GM23338 (cell line): ENCODE results near the gene USH2A. TPM values are rescaled to one million over a fixed set of nuclear protein-coding genes. Genes with fewer than 3 reads are reported as not detected.

Experiments
- ATAC-seq: fragments of 200-7000 bp; cut with Tn5 transposase; 3 replicates; pipeline ENCODE4 v1.9.1; 2020
- DNase-seq: peaks from one replicate; pipeline ENCODE4 v3.0.0-alpha.2; 2015; ENCODE audit warnings: low spot score
- H2AFZ ChIP-seq: fragments of 200-600 bp; sonication (generic); 2 replicates; pipeline ENCODE4 v1.8.0; 2016; ENCODE audit warnings: antibody characterized with exemption, mild to moderate bottlenecking, moderate library complexity
- H3F3A ChIP-seq: fragments of 200-600 bp; sonication (generic); replicated peaks from 2 replicates; pipeline ENCODE4 v1.8.0; 2017; ENCODE audit warnings: antibody characterized with exemption, mixed run types, low read depth
- H3K27ac ChIP-seq: fragments of 200-600 bp; sonication (generic); 2 replicates; pipeline ENCODE4 v1.6.1; 2016; ENCODE audit warnings: low read depth
- H3K27me3 ChIP-seq: fragments of 200-600 bp; sonication (generic); 2 replicates; pipeline ENCODE4 v1.8.0; 2016; ENCODE audit warnings: mild to moderate bottlenecking, mixed run types, moderate library complexity; ENCODE audit not compliant: insufficient read depth
- H3K36me3 ChIP-seq: fragments of 200-600 bp; sonication (generic); 2 replicates; pipeline ENCODE4 v1.8.0; 2016; ENCODE audit warnings: mild to moderate bottlenecking; ENCODE audit not compliant: insufficient read depth
- H3K4me1 ChIP-seq: fragments of 200-600 bp; sonication (generic); 2 replicates; pipeline ENCODE4 v1.8.0; 2016; ENCODE audit warnings: mild to moderate bottlenecking, moderate library complexity; ENCODE audit not compliant: insufficient read depth
- H3K4me2 ChIP-seq: fragments of 200-600 bp; sonication (generic); 2 replicates; pipeline ENCODE4 v1.7.1; 2017; ENCODE audit warnings: mixed run types
- H3K4me3 ChIP-seq: fragments of 200-600 bp; sonication (generic); 2 replicates; pipeline ENCODE4 v1.6.1; 2016; ENCODE audit warnings: mixed run types
- H3K79me2 ChIP-seq: fragments of 200-600 bp; sonication (generic); replicated peaks from 2 replicates; pipeline ENCODE4 v1.8.0; 2017; ENCODE audit warnings: mild to moderate bottlenecking; ENCODE audit not compliant: insufficient read depth
- H3K9me2 ChIP-seq: fragments of 200-600 bp; sonication (generic); 2 replicates; pipeline ENCODE4 v1.8.0; 2017; ENCODE audit not compliant: insufficient read depth
- H4K20me1 ChIP-seq: fragments of 200-600 bp; sonication (generic); replicated peaks from 2 replicates; pipeline ENCODE4 v1.8.0; 2017; ENCODE audit warnings: mild to moderate bottlenecking; ENCODE audit not compliant: insufficient read depth
- H3K27ac Mint-ChIP-seq: 2 replicates; pipeline ENCODE4 v1.8.0; 2020; ENCODE audit warnings: inconsistent platforms, mild to moderate bottlenecking, moderate library complexity, mixed read lengths
- H3K27me3 Mint-ChIP-seq: 3 replicates; pipeline ENCODE4 v1.8.0; 2022; ENCODE audit warnings: low read depth, mild to moderate bottlenecking, moderate library complexity, mixed read lengths, inconsistent platforms; ENCODE audit not compliant: insufficient read depth, poor library complexity
- H3K36me3 Mint-ChIP-seq: 3 replicates; pipeline ENCODE4 v1.8.0; 2021; ENCODE audit warnings: low read depth, mild to moderate bottlenecking, inconsistent platforms, moderate library complexity, mixed read lengths
- H3K4me1 Mint-ChIP-seq: 3 replicates; pipeline ENCODE4 v1.8.0; 2020; ENCODE audit warnings: mild to moderate bottlenecking, inconsistent platforms, mixed read lengths
- H3K4me3 Mint-ChIP-seq: 3 replicates; pipeline ENCODE4 v1.8.0; 2021; ENCODE audit warnings: moderate library complexity, mild to moderate bottlenecking, inconsistent platforms, mixed read lengths
- H3K9me3 Mint-ChIP-seq: 3 replicates; pipeline ENCODE4 v1.8.0; 2020; ENCODE audit warnings: moderate library complexity, mild to moderate bottlenecking, inconsistent platforms, mixed read lengths
- CREB1 ChIP-seq: fragments of 250-450 bp; sonication (Bioruptor Pico); IDR thresholded peaks from 2 replicates; pipeline ENCODE4 v1.5.0; 2020; ENCODE audit warnings: low read depth, mild to moderate bottlenecking, moderate library complexity
- CTCF ChIP-seq, 2 experiments: fragments of 200-600 bp in 1 of 2; sonication (generic) in 1 of 2; conservative IDR thresholded peaks; 2 replicates each; pipeline versions ENCODE4 v1.5.1 to v1.6.1; 2016 to 2017; ENCODE audit warnings: antibody characterized with exemption in 2 of 2, low read depth in 2 of 2, mild to moderate bottlenecking in 2 of 2, moderate library complexity in 1 of 2
- ETS1 ChIP-seq: IDR thresholded peaks from 2 replicates; pipeline ENCODE4 v1.6.1; 2016; ENCODE audit warnings: antibody characterized with exemption
- EZH2 ChIP-seq: fragments of 200-600 bp; sonication (generic); IDR thresholded peaks from one replicate; pipeline ENCODE4 v1.8.0; 2017; ENCODE audit warnings: antibody characterized with exemption, mild to moderate bottlenecking, low read depth; ENCODE audit not compliant: unreplicated experiment
- EZH2phosphoT487 ChIP-seq: fragments of 200-600 bp; sonication (generic); IDR thresholded peaks from one replicate; pipeline ENCODE4 v1.8.1; 2018; ENCODE audit warnings: antibody characterized with exemption; ENCODE audit not compliant: unreplicated experiment
- JUNB ChIP-seq: IDR thresholded peaks from one replicate; pipeline ENCODE4 v1.6.1; 2016; ENCODE audit warnings: antibody characterized with exemption; ENCODE audit not compliant: unreplicated experiment
- NANOG ChIP-seq: IDR thresholded peaks from 2 replicates; pipeline ENCODE4 v1.6.1; 2016; ENCODE audit warnings: antibody characterized with exemption, borderline replicate concordance
- POLR2AphosphoS5 ChIP-seq: IDR thresholded peaks from 2 replicates; pipeline ENCODE4 v1.6.1; 2016; ENCODE audit warnings: antibody characterized with exemption, low read depth
- STAT1 ChIP-seq: IDR thresholded peaks from one replicate; pipeline ENCODE4 v1.6.1; 2016; ENCODE audit warnings: antibody characterized with exemption; ENCODE audit not compliant: unreplicated experiment
- ZNF114 ChIP-seq: fragments of 250-450 bp; sonication (Bioruptor Pico); IDR thresholded peaks from 2 replicates; pipeline ENCODE4 v1.5.0; 2020; ENCODE audit warnings: mild to moderate bottlenecking, moderate library complexity
- ZNF331 ChIP-seq: fragments of 250-450 bp; sonication (Bioruptor Pico); IDR thresholded peaks from 2 replicates; pipeline ENCODE4 v1.5.0; 2020; ENCODE audit warnings: low read depth, mild to moderate bottlenecking, moderate library complexity
- polyA plus RNA-seq: library from polyadenylated mRNA; unstranded; fragments of >200 nt; fragmentation: Nextera tagmentation; extraction: Ambion mirVana; gene quantifications from 2 replicates; pipeline ENCODE4 v1.2.1, GENCODE V29; 2016
- total RNA-seq: library from RNA; depleted of rRNA; stranded (reverse); fragments of >200 nt; shearing (Covaris generic); gene quantifications from 2 replicates; pipeline ENCODE4 v1.2.3, GENCODE V29; 2014
- TF ChIP-seq, protein P1 (sequence below): IDR thresholded peaks from one replicate; pipeline ENCODE4 v1.6.1; 2018; ENCODE audit warnings: antibody characterized with exemption; ENCODE audit not compliant: unreplicated experiment
- TF ChIP-seq, protein P2 (sequence below): fragments of 250-450 bp; sonication (Bioruptor Pico); IDR thresholded peaks from 2 replicates; pipeline ENCODE4 v1.5.0; 2020; ENCODE audit warnings: mild to moderate bottlenecking, moderate library complexity

Gene USH2A
- total and polyA plus RNA-seq, 2 experiments from 2014 or later: 0.03 TPM

DNA sequence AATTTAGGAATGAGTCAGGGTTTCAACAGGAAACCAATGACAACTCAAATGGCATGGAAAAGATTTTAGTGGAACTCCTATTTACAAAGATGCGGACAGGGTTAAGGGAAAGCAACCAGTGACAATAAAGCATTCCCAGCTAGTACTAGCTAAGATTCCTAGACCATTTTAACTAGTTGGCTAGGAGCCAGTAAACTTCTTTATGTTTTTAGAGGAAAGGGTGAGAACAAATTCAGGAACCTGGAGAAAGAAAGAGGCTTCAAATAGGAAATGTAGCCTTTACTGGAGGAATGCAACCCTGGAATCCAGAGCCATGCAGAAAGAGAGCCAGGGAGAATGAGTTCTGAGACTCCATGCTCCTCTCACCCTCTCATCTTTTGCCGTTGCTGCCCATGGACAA lies 439.6 kb downstream of the USH2A start:
- Mint-ChIP-seq H3K9me3 (no peaks in the 10 kb centered on the region), H3K4me1 (no peaks in the 10 kb centered on the region), H3K4me3 (no peak overlapping the region), H3K27ac (no peak overlapping the region; the same call in 1 of the 2 replicates), H3K27me3 (peaks cover 2% of the 10 kb centered on the region), H3K36me3 (no peaks in the 10 kb centered on the region)
- Histone ChIP-seq H3K4me2 (no peak overlapping the region), H3K79me2 (no peaks in the 10 kb centered on the region), H3K4me1 (no peaks in the 10 kb centered on the region), H2AFZ (peak overlapping the region; percentile 18; the same call in 1 of the 2 replicates), H3K9me2 (no peaks in the 10 kb centered on the region), H3F3A (no peaks in the 10 kb centered on the region), H3K4me3 (no peak overlapping the region), H3K36me3 (no peaks in the 10 kb centered on the region), H3K27me3 (no peaks in the 10 kb centered on the region), H3K27ac (no peak overlapping the region), H4K20me1 (no peaks in the 10 kb centered on the region)
- DNase-seq (no peak), ATAC-seq (no peak)
- TF ChIP-seq, protein P1, sequence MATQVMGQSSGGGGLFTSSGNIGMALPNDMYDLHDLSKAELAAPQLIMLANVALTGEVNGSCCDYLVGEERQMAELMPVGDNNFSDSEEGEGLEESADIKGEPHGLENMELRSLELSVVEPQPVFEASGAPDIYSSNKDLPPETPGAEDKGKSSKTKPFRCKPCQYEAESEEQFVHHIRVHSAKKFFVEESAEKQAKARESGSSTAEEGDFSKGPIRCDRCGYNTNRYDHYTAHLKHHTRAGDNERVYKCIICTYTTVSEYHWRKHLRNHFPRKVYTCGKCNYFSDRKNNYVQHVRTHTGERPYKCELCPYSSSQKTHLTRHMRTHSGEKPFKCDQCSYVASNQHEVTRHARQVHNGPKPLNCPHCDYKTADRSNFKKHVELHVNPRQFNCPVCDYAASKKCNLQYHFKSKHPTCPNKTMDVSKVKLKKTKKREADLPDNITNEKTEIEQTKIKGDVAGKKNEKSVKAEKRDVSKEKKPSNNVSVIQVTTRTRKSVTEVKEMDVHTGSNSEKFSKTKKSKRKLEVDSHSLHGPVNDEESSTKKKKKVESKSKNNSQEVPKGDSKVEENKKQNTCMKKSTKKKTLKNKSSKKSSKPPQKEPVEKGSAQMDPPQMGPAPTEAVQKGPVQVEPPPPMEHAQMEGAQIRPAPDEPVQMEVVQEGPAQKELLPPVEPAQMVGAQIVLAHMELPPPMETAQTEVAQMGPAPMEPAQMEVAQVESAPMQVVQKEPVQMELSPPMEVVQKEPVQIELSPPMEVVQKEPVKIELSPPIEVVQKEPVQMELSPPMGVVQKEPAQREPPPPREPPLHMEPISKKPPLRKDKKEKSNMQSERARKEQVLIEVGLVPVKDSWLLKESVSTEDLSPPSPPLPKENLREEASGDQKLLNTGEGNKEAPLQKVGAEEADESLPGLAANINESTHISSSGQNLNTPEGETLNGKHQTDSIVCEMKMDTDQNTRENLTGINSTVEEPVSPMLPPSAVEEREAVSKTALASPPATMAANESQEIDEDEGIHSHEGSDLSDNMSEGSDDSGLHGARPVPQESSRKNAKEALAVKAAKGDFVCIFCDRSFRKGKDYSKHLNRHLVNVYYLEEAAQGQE: no peak
- TF ChIP-seq NANOG (no peak), CTCF (conservative IDR thresholded peaks at IDR 0.05; ENCODE audit: low read depth in 2 of 2) (no peak), ETS1 (no peak), POLR2AphosphoS5 (no peak), CREB1 (CRISPR knock-in tag) (no peak), ZNF114 (no peak), ZNF331 (CRISPR knock-in tag) (no peak), EZH2 (no peak), JUNB (no peak), STAT1 (no peak), EZH2phosphoT487 (no peak)
- TF ChIP-seq, protein P2, sequence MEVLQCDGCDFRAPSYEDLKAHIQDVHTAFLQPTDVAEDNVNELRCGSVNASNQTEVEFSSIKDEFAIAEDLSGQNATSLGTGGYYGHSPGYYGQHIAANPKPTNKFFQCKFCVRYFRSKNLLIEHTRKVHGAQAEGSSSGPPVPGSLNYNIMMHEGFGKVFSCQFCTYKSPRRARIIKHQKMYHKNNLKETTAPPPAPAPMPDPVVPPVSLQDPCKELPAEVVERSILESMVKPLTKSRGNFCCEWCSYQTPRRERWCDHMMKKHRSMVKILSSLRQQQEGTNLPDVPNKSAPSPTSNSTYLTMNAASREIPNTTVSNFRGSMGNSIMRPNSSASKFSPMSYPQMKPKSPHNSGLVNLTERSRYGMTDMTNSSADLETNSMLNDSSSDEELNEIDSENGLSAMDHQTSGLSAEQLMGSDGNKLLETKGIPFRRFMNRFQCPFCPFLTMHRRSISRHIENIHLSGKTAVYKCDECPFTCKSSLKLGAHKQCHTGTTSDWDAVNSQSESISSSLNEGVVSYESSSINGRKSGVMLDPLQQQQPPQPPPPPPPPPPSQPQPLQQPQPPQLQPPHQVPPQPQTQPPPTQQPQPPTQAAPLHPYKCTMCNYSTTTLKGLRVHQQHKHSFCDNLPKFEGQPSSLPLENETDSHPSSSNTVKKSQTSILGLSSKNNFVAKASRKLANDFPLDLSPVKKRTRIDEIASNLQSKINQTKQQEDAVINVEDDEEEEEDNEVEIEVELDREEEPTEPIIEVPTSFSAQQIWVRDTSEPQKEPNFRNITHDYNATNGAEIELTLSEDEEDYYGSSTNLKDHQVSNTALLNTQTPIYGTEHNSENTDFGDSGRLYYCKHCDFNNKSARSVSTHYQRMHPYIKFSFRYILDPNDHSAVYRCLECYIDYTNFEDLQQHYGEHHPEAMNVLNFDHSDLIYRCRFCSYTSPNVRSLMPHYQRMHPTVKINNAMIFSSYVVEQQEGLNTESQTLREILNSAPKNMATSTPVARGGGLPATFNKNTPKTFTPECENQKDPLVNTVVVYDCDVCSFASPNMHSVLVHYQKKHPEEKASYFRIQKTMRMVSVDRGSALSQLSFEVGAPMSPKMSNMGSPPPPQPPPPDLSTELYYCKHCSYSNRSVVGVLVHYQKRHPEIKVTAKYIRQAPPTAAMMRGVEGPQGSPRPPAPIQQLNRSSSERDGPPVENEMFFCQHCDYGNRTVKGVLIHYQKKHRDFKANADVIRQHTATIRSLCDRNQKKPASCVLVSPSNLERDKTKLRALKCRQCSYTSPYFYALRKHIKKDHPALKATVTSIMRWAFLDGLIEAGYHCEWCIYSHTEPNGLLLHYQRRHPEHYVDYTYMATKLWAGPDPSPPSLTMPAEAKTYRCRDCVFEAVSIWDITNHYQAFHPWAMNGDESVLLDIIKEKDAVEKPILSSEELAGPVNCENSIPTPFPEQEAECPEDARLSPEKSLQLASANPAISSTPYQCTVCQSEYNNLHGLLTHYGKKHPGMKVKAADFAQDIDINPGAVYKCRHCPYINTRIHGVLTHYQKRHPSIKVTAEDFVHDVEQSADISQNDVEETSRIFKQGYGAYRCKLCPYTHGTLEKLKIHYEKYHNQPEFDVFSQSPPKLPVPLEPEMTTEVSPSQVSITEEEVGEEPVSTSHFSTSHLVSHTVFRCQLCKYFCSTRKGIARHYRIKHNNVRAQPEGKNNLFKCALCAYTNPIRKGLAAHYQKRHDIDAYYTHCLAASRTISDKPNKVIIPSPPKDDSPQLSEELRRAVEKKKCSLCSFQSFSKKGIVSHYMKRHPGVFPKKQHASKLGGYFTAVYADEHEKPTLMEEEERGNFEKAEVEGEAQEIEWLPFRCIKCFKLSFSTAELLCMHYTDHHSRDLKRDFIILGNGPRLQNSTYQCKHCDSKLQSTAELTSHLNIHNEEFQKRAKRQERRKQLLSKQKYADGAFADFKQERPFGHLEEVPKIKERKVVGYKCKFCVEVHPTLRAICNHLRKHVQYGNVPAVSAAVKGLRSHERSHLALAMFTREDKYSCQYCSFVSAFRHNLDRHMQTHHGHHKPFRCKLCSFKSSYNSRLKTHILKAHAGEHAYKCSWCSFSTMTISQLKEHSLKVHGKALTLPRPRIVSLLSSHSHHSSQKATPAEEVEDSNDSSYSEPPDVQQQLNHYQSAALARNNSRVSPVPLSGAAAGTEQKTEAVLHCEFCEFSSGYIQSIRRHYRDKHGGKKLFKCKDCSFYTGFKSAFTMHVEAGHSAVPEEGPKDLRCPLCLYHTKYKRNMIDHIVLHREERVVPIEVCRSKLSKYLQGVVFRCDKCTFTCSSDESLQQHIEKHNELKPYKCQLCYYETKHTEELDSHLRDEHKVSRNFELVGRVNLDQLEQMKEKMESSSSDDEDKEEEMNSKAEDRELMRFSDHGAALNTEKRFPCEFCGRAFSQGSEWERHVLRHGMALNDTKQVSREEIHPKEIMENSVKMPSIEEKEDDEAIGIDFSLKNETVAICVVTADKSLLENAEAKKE (CRISPR knock-in tag): no peak
